HG02852 (cell line): Measurements from ENCODE around the gene TCF20.

Source experiments
- ATAC-seq: cut with Tn5 transposase; IDR thresholded peaks from one replicate; pipeline ENCODE4 v1.9.1; 2021; ENCODE audit warnings: mild to moderate bottlenecking, moderate library complexity; ENCODE audit not compliant: unreplicated experiment

The TCF20 gene

GRCh38 chr22:42268852-42269410 lies 1.5 kb downstream of the TCF20 start:
- no peak for ATAC-seq

- no peak for ATAC-seq
Observed at GRCh38 chr22:42265321-42265720, 5.1 kb downstream of the TCF20 start.

DNA sequence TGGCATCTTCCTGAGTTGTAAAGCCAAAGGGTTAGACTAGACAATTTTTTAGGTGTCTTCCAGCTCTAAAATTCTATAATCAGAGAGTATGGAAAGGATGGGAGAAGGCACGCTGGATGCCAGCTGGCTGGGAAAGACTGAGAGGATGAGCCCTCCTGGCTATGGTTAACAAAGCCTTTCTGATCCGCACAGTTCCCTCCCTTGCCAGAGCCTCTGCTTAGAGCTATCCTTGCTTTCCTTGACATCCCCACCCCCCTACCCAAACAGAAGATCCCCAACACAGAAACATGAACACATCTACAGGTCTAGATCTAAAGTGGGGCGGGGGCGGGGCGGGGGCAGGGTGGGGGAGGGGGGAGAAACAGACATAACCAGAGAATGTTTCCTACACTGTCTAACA lies 6.5 kb downstream of the TCF20 start:
- ATAC-seq, result no peak

DNA sequence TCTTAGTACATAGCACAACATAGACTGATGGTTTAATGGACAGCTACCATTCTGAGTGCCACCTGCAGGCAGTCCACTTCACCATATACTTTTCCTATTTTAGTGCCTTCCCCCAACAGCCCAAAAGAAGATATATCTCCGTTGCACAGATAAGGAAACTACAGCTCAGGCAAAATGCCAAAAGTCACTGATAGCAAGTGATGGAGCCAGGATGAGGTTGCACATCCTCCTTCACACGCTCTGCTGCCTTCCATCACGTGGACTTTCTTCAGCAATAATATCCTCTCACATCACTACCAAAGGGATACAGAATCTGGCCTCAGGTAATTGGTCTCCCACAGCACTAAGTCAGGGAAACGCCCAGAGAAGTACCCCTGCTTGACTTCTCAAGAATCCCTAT lies 7.5 kb downstream of the TCF20 start:
- ATAC-seq, result no peak

DNA sequence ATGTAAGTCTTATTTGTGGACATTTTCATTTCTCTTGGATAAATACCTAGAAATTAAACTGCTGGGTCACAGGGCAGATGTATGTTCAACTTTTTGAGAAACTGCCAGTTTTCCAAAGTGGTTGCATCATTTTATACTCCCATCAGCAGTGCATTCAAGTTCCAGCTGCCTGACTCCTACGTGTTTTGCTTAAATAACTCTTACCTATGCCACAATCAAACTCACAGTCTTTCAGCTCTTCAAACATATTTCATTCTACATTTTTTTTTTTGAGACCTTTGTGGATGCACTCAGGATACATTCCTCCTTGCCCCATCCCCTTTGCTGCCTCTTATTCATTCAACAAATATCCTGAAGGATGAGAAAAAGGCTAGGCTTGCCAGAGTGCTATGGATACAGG lies 9.2 kb downstream of the TCF20 start:
- ATAC-seq, result no peak

DNA sequence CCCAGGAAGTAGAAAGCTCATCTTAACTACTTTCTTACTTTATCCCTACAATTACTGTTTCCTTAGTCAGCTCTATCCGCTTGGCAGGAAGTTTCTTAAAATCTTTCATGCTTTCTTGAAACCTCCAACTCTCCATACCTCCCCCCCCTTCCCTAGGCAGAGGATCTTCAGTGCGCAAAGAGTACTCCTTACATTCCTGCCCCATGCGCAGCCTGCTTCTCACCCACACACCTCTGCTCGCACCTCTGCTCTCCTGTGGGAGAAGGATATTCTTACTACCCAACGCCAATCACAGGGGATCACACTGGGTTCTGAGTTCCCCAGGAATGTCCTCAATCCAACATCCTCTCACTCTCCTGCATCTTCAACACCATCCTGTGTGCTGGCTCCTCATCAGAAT lies 12.3 kb downstream of the TCF20 start:
- no peak for ATAC-seq

DNA sequence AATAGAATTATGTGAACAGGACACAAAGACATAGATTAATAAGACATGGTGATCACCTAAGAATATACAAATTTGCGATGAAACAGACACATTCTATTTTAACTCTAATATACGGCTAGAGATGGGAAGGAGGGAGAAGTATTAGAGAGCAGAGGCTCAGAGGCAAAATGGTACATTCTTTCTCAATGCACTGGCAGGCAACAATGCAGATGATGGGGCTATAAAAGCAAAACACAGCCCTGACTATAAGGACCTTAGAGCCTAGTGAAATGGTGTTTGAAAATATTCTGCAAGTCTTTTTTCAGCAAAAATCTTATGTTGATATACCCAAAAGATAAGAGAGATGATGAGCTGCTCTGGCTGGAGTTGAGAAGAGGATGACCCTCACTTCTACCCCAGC lies 13.1 kb downstream of the TCF20 start:
- no peak for ATAC-seq

- ATAC-seq, result no peak
Observed at GRCh38 chr22:42256930-42257329, 13.5 kb downstream of the TCF20 start.

DNA sequence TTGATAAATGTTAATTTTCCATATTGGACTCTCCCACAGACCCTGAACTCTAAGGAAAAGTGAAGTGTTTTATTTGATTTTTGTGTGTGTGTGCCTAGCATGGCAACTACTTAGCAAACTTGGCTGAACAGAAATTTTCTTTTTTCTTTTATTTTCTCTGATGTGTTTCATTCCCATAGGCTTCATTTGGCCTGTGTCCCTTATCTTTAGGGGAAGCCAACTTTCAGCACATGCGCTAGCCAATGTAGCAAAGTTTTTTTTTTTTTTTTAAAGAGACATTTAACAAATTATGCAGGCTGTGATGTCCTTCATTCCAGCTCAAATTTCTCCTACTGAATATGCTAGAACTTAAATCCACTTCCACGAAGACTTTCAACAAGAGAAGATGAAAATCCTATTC lies 14.2 kb downstream of the TCF20 start:
- no peak for ATAC-seq

DNA sequence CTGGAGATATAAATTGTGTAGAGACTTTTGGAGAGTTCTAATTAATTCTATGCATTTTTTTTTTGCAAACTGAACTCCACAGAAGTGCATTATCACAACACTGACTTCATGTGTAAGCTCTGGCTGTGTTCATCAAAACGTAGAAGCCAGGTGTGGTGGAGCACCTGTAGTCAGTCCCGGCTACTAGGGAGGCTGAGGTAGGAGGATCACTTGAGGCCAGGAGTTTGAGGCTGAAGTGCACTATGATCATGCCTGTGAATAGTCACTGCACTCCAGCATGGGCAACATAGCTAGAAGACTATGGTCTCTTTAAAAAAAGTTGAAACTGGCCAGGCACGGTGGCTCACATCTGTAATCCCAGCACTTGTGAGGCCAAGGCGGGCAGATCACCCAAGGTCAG lies 20.6 kb downstream of the TCF20 start:
- no peak for ATAC-seq

- ATAC-seq, result no peak
Observed at GRCh38 chr22:42248995-42249394, 21.5 kb downstream of the TCF20 start.

GRCh38 chr22:42247596-42247995 lies 22.9 kb downstream of the TCF20 start:
- no peak for ATAC-seq

GRCh38 chr22:42243802-42244060 lies 26.7 kb downstream of the TCF20 start:
- no peak for ATAC-seq

- ATAC-seq, result no peak
Observed at GRCh38 chr22:42236848-42237247, 33.6 kb downstream of the TCF20 start.

GRCh38 chr22:42236268-42236667 lies 34.2 kb downstream of the TCF20 start:
- ATAC-seq, result no peak

GRCh38 chr22:42233879-42234278 lies 36.6 kb downstream of the TCF20 start:
- no peak for ATAC-seq

- ATAC-seq, result no peak
Observed at GRCh38 chr22:42231929-42232328, 38.5 kb downstream of the TCF20 start.

DNA sequence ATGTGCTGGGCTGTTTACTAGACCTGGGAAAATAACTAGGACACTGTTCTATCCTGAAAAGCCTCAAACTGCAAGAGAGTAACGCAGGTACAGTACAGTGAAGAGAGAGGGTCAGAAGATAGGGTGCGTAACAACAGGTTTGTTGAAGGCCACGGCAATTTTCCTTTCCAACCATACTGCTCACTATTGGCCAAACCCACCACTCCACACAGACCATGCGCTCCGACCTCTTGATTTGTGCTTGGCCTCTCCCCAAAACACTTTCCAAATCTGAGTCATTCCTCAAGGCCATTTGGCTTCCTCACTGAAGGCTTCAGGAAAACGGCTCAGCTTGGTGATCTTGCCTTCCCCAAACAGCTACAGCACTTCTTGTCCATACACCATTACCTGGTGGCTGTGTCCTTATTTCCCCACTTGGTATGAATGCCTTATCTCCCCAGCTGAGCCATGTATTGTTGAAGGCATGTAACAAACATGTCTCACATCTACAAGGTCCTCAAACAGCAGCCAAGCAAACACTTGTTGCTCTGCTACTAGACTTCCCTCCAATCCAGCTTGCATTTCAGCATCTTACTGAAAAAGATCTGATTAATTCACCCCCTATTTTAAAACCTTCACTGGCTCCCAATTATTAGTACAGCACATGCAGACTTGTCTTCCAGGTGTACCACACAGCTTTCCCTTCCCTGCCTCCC lies 40.9 kb downstream of the TCF20 start:
- ATAC-seq, result no peak

- ATAC-seq, result no peak
Observed at GRCh38 chr22:42228483-42228882, 42.0 kb downstream of the TCF20 start.

DNA sequence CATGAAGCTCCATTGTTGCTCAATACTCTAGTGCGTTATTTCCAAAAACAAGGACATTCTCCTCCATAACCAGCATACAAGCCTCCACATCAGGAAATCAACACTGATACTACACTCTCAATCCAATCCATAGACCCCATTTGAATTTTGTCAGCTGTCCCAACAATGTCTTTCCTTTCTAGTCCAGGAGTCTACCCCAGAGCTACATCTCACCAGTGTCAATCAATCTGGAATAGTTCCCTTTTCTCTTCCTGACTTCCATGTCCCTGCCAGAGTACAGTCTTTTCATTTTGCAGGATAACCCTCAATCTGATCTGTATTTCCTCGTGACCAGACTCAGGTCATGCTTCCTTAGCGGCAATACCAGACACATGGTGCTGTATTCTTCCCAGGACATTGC lies 43.0 kb downstream of the TCF20 start:
- ATAC-seq, result no peak

DNA sequence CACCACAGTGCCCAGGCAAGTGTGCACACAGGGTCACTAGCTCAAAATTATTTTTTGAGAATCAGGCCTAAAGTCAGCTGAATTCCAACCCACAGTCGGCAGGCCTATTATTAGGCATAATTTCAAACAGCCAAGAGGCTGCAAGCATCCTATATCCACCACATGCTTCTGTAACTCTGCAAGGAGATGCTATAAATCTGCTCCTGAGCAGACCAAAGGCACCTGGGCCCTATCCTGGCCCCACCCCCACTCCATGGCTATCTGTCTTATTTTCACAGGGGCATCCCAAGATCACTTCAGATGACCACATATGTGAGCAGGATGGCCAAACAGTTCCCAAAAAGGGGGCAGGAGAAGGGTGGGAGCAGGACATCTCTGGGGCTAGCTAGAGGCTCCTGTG lies 44.6 kb downstream of the TCF20 start:
- no peak for ATAC-seq

GRCh38 chr22:42222140-42222539 lies 48.3 kb downstream of the TCF20 start:
- no peak for ATAC-seq
